Lower leg skin (tissue), 4 donors: ENCODE results near the gene GSG1L. TPM values are rescaled to one million over a fixed set of nuclear protein-coding genes. Genes with fewer than 3 reads are reported as not detected.

ENCODE experiments used
- DNase-seq, 2 donors: peaks; one replicate each; pipeline ENCODE4 v3.0.0-alpha.2; 2019; ENCODE audit warnings: low spot score in 2 of 2
- H3K4me3 ChIP-seq: fragments of 200-600 bp; sonication (generic); 2 replicates; pipeline ENCODE4 v1.5.1; 2017; ENCODE audit warnings: mild to moderate bottlenecking, low read depth; ENCODE audit not compliant: poor library complexity, severe bottlenecking
- CTCF ChIP-seq, 3 donors: fragments of 450-650 bp; IDR thresholded peaks; one replicate each; pipeline ENCODE4 v1.5.1; 2016; ENCODE audit warnings: antibody characterized with exemption in 3 of 3, mild to moderate bottlenecking in 3 of 3, moderate library complexity in 2 of 3
- POLR2A ChIP-seq, 2 donors: fragments of 450-650 bp; IDR thresholded peaks; one replicate each; pipeline ENCODE4 v1.6.1; 2016 to 2017; ENCODE audit warnings: antibody characterized with exemption in 2 of 2, mild to moderate bottlenecking in 1 of 2, moderate library complexity in 1 of 2
- WGBS, 2 donors: methylation state at CpG; one replicate each; pipeline ENCODE4 v1.1.5; 2018; 5-methylcytosine and 5-hydroxymethylcytosine counted together
- intact Hi-C: fragments of 100-400 bp; cut with DNase I; formaldehyde crosslinking; loops from one replicate; pipeline ENCODE4 v1.15.0; 2023; ENCODE audit warnings: low total_unique reads
- total RNA-seq, 4 donors: library from RNA; depleted of rRNA; stranded (reverse); fragments of >200 nt; gene quantifications; one replicate each; pipeline ENCODE4 v1.1.0, GENCODE V29; 2016

Gene GSG1L
- total RNA-seq, 4 donors from 2014 or later = 0.49 to 1.1 (median 0.59) TPM; not detected in 1

DNA sequence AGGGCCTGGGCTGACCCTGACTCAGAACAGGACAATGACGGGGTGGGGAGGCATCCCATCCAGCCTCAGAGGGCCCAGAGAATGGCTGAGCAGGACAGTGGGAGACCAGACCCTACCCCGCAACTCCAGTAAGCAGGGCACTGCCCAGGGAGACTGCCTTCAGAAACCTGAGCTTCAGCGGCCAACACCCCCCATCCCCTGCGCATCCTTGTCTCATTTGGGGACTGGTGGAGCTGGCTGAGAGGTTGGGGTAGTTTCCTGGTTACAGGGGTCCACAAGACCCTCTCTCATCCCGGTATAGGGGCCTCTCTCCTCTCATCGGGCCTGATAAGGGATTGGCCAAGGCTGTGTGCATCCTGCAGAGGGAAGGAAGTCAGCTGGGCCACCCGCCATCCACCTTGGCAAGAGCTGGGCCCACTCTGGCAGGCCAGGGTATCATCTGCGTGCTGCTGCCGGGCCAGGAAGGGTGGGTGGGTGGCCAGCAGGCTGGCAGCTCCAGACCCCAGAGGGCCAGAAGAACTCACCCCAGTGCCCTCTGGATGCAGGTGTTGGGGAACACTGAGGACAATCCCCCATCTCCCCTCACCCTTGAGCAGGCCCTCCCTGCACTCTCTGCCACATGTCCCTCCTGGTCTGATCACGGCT lies 284.5 kb downstream of the GSG1L start:
- H3K4me3 ChIP-seq = no peak overlapping the region
- WGBS, 2 donors = 62 to 73% methylated on average over 2 to 7 of the region's 10 CpGs
- DNase-seq = no peak
- TF ChIP-seq POLR2A (IDR thresholded peaks at IDR 0.05) = no peak
- TF ChIP-seq CTCF (IDR thresholded peaks at IDR 0.05) = no peak
- intact Hi-C loops = no loop called here

DNA sequence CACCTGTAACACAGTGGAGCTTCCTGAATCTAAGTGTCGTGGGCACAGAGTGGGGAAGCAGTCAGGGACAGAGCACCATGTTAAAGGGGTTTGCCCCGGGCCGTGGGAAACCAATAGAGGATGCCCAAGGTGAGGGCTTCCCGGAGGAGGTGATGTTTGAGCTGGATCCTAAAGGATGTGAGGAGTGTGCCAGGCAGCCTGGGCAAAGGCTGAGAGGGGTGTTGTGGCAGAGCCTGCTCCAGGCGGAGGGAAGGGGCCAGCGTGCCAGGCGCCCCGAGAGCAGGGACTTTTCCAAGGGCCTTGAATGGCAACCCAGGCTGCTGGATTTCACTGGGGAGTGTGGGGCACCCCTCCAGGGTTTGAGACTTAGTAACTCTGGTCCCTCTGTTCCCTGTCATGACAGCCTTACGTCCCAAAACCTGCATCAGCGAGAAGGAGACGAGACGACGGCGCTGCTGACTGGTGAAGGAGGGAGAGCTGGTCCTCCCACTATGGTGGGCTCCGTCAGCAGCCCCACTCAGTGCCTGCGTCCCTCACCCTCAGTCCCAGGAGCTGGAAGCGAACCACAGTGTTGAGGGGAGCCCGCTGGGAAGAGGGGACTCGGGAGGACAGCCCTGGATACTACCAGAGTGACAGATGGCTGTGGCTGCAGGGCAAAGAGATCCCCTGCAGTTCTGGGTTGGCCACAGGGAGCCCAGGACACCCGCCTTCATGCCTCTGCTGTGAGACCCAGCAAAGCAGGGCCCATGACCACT lies 285.2 kb downstream of the GSG1L start:
- WGBS, 2 donors = 93 to 97% methylated on average over 20 of the region's 20 CpGs
- no peak overlapping the region for H3K4me3 ChIP-seq
- intact Hi-C loops = no loop called here
- TF ChIP-seq POLR2A (IDR thresholded peaks at IDR 0.05) (no peak), CTCF (IDR thresholded peaks at IDR 0.05) (no peak)
- no peak for DNase-seq

DNA sequence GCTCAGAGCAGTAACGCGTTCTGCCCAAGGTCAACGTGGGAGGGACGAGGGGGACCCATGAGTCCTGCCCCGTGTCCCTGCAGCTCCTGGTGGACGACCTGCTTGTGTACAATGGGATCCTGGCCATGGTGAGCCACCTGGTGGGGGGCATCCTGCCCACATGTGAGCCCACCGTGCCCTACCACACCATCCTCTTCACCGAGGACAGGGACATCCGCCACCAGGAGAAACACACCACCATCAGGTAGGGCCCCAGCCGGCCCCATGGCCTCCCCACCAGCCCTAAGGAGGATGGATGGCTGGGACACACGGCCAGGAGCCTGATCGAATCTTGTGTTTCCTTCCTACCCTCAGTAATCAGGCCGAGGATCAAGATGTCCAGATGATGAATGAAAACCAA lies 286.0 kb downstream of the GSG1L start:
- TF ChIP-seq POLR2A (IDR thresholded peaks at IDR 0.05) (no peak), CTCF (IDR thresholded peaks at IDR 0.05) (no peak)
- no peak overlapping the region for H3K4me3 ChIP-seq
- DNase-seq = no peak
- intact Hi-C loops = no loop called here
- 90 to 92% methylated on average over 12 to 13 of the region's 13 CpGs for WGBS, 2 donors

- intact Hi-C loops = no loop called here
- 87 to 90% methylated on average over 25 to 26 of the region's 26 CpGs for WGBS, 2 donors
- no peak for TF ChIP-seq POLR2A (IDR thresholded peaks at IDR 0.05)
- no peak for TF ChIP-seq CTCF (IDR thresholded peaks at IDR 0.05)
- no peak for DNase-seq
- H3K4me3 ChIP-seq = no peak overlapping the region
Observed at GRCh38 chr16:27776556-27777225, 286.8 kb downstream of the GSG1L start.

DNA sequence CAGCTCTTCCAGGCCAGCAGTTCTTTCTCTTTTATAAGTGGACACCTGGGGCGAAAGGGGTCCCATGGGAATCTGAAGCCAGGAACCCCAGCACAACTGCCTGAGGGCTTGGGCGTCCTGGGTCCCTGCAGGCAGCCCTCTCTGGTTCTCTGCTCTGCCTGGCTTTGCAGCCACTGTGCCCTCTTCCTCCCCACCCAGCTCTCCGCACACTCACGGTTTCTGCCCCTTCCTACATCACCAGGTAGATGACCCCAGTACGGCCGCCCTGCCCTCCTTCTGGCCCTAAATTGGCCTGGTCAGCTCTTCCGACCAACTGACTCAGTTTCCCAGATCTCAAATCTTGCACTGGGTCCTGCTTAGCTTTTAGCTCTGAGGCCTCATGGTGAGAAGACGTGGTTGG lies 288.3 kb downstream of the GSG1L start:
- no peak for DNase-seq
- H3K4me3 ChIP-seq = no peak overlapping the region
- intact Hi-C loops = no loop called here
- TF ChIP-seq CTCF (IDR thresholded peaks at IDR 0.05) (no peak), POLR2A (IDR thresholded peaks at IDR 0.05) (no peak)
- WGBS, 2 donors = 94 to 97% methylated on average over 8 of the region's 8 CpGs
